GM12872 (cell line): ENCODE data around the gene TTC27.

Experiments used
- TF ChIP-seq, protein P1 (sequence below): IDR thresholded peaks from 3 replicates; pipeline ENCODE4 v1.5.1; 2011; ENCODE audit warnings: low read depth, mild to moderate bottlenecking, low read length, moderate library complexity; ENCODE audit not compliant: insufficient read depth

Gene TTC27

GRCh38 chr2:32841931-32842898 is 214.4 kb downstream of the TTC27 start:
- TF ChIP-seq, protein P1, sequence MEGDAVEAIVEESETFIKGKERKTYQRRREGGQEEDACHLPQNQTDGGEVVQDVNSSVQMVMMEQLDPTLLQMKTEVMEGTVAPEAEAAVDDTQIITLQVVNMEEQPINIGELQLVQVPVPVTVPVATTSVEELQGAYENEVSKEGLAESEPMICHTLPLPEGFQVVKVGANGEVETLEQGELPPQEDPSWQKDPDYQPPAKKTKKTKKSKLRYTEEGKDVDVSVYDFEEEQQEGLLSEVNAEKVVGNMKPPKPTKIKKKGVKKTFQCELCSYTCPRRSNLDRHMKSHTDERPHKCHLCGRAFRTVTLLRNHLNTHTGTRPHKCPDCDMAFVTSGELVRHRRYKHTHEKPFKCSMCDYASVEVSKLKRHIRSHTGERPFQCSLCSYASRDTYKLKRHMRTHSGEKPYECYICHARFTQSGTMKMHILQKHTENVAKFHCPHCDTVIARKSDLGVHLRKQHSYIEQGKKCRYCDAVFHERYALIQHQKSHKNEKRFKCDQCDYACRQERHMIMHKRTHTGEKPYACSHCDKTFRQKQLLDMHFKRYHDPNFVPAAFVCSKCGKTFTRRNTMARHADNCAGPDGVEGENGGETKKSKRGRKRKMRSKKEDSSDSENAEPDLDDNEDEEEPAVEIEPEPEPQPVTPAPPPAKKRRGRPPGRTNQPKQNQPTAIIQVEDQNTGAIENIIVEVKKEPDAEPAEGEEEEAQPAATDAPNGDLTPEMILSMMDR = no peak

DNA sequence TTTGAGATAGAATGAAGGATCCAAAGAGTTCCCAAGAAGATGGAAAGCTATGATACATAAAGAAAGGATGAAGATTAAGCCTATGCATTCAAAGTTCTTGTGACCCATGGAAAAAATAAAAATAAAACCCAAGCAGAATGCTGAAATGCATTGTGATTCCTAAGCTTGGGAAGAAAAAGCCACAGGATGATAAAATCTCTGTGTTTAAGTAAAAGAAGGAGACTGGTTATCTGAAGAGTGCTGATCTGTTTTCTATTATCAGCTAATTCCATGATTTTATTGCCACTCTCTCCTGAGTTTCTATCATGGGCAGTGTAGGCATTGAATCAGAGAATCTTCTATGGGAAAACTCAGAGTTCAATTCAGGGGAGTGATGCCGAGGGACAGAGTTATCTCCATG is 215.8 kb downstream of the TTC27 start:
- TF ChIP-seq, protein P1 = no peak

- TF ChIP-seq, protein P1 = no peak
These were observed 216.4 kb downstream of the TTC27 start for GRCh38 chr2:32844253-32844652.

DNA sequence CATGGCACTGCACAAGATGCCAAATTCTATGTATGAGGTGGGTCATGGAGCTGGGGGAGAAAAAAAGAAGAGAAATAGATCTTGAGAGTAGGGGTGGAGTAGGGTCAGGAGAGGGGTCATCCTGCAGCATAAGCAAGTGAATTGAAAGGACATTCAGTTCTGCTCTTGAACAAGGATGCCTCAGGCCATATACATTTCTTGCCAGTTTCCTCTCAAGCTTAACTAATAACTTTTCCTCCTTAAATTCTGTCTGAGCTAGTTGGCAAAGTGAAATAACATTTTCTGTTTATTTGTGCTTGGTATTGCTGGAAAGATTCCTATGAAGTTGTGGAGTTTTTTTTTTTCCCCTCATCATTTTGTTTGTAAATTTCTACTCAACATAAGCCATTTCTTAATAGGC is 219.9 kb downstream of the TTC27 start:
- TF ChIP-seq, protein P1 = no peak

- TF ChIP-seq, protein P1 = no peak
These were observed 221.8 kb downstream of the TTC27 start for GRCh38 chr2:32849456-32850194.

DNA sequence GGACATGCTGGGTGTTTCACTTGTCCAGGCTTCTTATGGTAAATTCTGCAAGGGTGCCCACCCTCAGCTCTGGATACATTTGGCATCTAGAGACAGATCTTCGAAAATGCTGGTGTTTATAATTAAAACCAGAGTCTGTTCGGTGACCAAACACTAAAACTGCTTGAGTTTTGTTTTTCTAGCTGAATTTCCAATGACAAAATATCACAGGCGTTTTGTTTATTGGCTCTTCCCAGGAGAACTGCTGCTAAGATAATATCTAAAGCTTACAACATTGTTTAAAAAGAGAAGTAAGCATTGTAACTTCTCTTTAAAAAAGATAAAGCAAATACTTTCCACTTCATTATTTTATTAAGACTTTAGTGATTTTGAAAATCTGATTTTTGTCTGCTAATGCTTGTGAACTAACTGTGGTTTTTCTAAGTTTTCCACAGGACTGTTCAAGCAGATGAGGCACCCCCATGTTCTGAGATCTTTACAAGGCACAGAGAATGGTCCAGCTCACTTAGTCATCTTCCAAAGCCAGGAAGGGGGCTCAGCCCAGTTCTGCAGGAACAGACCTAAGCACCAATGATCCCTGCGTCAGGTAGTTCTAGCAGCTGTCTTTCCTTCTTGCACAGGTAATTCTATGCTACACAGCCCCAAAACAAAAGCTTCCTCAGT is 224.1 kb downstream of the TTC27 start:
- TF ChIP-seq, protein P1 = no peak

DNA sequence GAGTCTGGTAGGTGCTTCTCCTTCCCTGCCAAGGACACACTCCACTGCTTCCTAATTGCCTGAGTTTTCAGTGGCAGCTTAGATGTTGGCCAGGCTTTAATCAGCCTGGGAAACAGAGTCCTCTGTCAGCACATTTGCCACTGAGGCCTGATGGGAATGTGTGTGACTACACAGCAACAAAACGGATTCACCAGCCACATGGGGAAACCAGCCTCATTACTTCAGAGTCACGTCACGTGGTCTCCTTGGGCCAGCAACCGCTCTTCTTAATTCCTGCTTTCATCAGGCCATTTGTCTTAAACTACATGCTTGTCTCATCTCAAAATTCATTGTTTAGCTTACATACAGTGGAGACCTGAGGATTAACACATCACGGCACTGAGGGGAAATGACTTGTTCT is 225.0 kb downstream of the TTC27 start:
- TF ChIP-seq, protein P1 = no peak
